GM12891 (cell line): ENCODE measurements around the gene RIN3.

Experiments
- POLR2A ChIP-seq: IDR thresholded peaks from 2 replicates; pipeline ENCODE4 v1.6.1; 2011; ENCODE audit warnings: low read depth, low read length, control low read depth
- POLR2AphosphoS5 ChIP-seq: IDR thresholded peaks from 2 replicates; pipeline ENCODE4 v1.6.1; 2011; ENCODE audit warnings: low read depth, low read length, control low read depth
- TAF1 ChIP-seq: IDR thresholded peaks from 2 replicates; pipeline ENCODE4 v1.6.1; 2011; ENCODE audit warnings: low read depth, low read length, control low read depth

GRCh38 chr14:92579244-92579936, 65.8 kb downstream of the RIN3 start:
- TF ChIP-seq POLR2A: no peak
- no peak for TF ChIP-seq TAF1
- TF ChIP-seq POLR2AphosphoS5: no peak
